IPS DF 6.9 (cell line): ENCODE results near the gene PLB1.

Experiments used
- DNase-seq: peaks from one replicate; pipeline ENCODE4 v3.0.0-alpha.2; 2013; ENCODE audit warnings: low read depth, low spot score
- H3K27ac ChIP-seq: one replicate; pipeline ENCODE4 v1.5.1; 2013; ENCODE audit warnings: low read length, control low read depth
- H3K27me3 ChIP-seq: 2 replicates; pipeline ENCODE4 v1.6.1; 2013; ENCODE audit warnings: mild to moderate bottlenecking, low read length; ENCODE audit not compliant: control insufficient read depth, insufficient read depth
- H3K36me3 ChIP-seq: 2 replicates; pipeline ENCODE4 v1.6.1; 2013; ENCODE audit warnings: low read length; ENCODE audit not compliant: control insufficient read depth, insufficient read depth
- H3K4me1 ChIP-seq: 2 replicates; pipeline ENCODE4 v1.6.1; 2013; ENCODE audit warnings: low read length; ENCODE audit not compliant: control insufficient read depth, insufficient read depth
- H3K4me3 ChIP-seq: 2 replicates; pipeline ENCODE4 v1.5.1; 2013; ENCODE audit warnings: mild to moderate bottlenecking, low read length
- H3K9me3 ChIP-seq: 2 replicates; pipeline ENCODE4 v1.6.1; 2013; ENCODE audit warnings: low read length, inconsistent platforms; ENCODE audit not compliant: control insufficient read depth, insufficient read depth
- WGBS: extraction: QIAGEN DNeasy Blood & Tissue Kit; methylation state at CpG from one replicate; pipeline ENCODE4 v1.1.7; 2013; ENCODE audit warnings: mixed read lengths, missing lambda C conversion rate; ENCODE audit not compliant: insufficient read length, insufficient coverage; 5-methylcytosine and 5-hydroxymethylcytosine counted together

The PLB1 gene

DNA sequence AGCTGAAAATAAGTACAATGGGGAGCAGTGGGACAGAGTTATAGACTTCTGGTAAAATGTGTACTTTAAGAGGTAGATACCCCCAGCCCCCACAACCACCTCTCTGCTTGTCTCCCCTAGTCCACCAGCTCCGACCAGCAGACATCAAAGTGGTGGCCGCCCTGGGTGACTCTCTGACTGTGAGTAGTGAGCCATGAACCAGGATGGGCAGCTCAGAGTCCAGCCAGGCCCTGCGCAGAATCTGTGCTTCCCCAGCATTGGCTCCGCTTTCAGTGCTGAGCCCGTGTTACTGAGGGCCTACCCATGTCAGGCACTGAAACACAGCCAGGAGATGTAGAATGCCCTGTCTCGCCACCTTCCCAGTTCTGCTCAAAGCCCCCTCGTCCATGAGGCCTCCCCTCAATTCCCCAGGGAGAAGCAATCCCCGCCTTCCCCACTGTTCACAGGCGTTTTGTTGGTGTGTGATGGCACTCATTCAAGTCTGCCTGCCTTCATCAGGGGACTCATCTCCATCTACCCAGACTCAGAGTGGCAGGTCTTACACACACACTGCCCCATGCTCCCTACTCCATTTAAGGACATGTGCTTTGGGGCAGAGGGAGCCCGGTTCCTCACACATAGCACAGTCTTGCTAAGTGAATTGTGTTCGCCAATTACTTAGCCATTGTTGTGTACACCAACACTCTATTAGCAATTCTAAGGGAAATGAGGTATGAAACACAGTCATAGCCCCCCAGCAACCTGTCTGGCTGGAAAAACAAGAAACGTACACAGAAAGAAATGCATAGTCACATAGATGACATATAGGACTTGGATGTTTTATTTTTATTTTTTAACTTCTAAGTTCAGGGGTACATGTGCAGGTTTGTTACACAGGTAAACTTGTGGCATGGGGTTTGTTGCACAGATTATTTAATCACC is 122.6 kb downstream of the PLB1 start:
- no peak for DNase-seq
- no peaks in the 10 kb centered on the region for H3K27me3 ChIP-seq
- no CpG with 5 or more reads among the region's 12 CpGs for WGBS
- no peak overlapping the region for H3K4me3 ChIP-seq
- no peaks in the 10 kb centered on the region for H3K9me3 ChIP-seq
- no peaks in the 10 kb centered on the region for H3K36me3 ChIP-seq
- peaks cover 1% of the 10 kb centered on the region; the same call in 1 of the 2 replicates for H3K4me1 ChIP-seq
- H3K27ac ChIP-seq = no peak overlapping the region

DNA sequence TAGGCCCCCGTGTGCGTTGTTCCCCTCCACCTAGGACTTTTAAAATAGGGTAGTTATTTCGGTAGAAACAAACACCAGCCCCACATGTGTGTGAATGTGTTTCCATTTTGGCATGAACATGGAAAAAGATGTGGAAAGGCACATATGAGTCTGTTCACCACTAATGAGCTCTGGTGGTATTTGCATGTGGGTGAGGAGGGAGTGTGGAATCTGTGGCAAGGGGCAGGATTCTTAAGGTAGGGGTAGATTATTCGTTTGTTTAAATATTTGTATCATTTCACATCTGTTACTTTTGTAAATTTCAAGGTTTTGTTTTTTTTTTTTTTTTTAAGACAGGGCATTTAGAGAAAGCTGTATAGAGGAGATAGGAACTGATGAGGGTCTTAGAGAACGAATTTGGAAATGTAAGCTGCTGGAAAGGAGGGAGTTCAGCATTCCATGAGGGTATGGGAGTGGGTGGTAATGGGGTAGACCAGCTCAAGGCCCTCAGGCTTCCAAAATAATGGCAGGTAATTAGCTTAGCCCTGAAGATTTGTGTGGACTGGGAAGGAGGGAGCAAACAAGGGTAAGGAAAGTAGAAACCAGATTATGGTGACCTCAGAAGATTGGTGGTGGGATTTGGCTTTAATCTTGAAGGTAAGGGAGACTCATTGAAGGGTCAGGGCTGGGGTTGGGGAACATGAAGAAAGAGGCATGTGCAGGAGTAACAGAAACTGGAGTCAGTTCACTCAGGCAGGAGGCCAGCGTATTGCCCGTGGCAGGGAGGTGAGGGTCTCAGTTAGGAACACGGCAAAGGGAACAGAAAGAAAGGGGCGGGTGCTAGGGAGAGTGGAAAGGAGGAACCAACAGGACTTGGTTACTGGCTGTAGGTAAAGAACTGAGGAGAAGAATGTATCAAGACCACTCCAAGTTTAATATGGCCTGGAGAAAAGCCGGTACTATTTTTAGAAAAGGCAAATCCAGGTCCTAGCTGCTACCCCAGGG is 123.6 kb downstream of the PLB1 start:
- no CpG with 5 or more reads among the region's 10 CpGs for WGBS
- no peak overlapping the region for H3K27ac ChIP-seq
- no peaks in the 10 kb centered on the region for H3K27me3 ChIP-seq
- no peak overlapping the region for H3K4me3 ChIP-seq
- DNase-seq = no peak
- H3K4me1 ChIP-seq = peaks cover 1% of the 10 kb centered on the region; the same call in 1 of the 2 replicates
- no peaks in the 10 kb centered on the region for H3K9me3 ChIP-seq
- H3K36me3 ChIP-seq = no peaks in the 10 kb centered on the region

DNA sequence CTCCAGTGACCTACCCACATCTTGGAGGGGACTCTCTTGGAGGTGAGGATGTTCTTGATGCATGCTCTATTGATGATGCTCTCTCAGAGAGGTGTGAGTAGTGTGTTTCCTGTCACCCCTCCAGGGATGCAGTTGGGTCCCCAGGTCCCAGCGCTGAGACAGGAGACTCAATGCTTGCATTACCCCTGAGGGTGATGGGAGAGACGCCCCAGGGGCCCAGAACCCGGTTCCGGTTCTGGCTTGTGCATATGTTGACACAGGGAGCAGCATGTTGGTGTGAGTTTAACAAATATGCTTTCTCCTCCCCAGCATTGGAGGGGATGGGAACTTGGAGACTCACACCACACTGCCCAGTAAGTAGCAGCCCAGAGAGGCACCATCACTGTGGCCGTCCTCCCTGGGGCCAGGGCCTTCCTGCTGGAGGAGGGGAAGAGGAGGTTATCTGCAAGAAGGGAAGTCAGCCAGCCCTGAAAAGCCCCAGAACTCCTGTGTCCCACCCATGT is 124.5 kb downstream of the PLB1 start:
- Histone ChIP-seq H3K27me3 (no peaks in the 10 kb centered on the region), H3K27ac (no peak overlapping the region), H3K36me3 (no peaks in the 10 kb centered on the region), H3K4me1 (peaks cover 3% of the 10 kb centered on the region), H3K4me3 (no peak overlapping the region), H3K9me3 (no peaks in the 10 kb centered on the region)
- WGBS = no CpG with 5 or more reads among the region's 5 CpGs
- DNase-seq = no peak

DNA sequence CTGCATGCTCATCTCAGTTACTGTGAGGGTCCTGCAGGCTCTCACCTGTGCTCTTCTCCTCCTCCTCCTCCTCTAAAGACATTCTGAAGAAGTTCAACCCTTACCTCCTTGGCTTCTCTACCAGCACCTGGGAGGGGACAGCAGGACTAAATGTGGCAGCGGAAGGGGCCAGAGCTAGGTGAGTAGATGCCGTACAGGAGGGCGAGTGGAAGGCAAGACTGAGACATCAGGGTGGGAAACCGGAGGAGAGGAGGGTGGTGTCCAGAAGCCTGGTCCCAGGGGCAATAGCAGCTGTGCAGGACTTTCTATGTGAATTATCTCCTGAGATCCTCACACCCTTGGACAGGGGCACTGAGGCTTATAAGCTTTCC is 124.9 kb downstream of the PLB1 start:
- Histone ChIP-seq H3K9me3 (no peaks in the 10 kb centered on the region), H3K27ac (no peak overlapping the region), H3K4me1 (peaks cover 5% of the 10 kb centered on the region), H3K36me3 (no peaks in the 10 kb centered on the region), H3K4me3 (no peak overlapping the region), H3K27me3 (no peaks in the 10 kb centered on the region)
- no CpG with 5 or more reads among the region's 4 CpGs for WGBS
- no peak for DNase-seq

DNA sequence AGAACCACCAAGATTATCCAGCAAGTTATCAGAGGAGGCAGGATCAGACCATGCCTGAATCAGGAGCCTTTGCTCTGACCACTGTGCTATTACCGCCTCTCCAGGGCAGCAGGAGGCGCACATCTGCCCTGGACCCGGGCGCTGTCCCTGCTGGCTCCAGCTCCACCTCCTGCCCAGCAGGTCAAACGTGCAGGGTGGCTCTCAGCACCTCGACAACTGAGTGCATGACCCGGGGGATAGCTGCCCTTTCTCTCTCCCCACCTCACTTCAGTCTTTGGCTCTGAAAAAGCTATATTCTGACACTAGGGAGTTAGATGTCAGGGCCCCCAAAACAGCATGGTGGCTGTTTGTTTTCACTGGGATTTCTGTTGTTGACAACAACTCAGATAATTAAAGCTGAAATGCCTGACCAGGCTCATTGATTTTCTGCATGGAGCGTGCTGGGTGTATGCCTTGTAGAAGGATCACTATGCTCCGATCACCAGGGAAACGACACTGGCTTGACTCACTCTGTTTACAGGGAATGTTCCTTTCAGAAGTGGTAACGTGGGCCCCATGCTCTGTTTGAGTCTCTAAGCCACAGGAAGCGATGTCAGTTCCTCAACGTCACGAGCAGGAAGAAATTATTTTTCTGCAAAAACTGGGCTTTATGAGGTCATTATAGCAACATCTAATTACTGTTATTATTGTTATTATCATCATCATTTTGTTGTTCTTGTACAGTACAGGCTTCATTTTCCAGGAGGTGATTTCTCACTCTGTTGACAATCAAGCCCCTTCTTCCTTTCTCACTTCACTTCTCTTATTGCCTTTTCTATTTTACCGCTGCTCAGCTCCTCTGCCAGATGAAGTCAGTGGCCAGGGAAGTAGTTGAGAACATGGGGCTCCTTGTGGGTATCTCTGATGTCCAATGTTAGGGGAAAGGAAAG is 125.6 kb downstream of the PLB1 start:
- no peaks in the 10 kb centered on the region for H3K36me3 ChIP-seq
- no peak for DNase-seq
- H3K27ac ChIP-seq = no peak overlapping the region
- H3K27me3 ChIP-seq = no peaks in the 10 kb centered on the region
- WGBS = no CpG with 5 or more reads among the region's 15 CpGs
- H3K4me1 ChIP-seq = peaks cover 5% of the 10 kb centered on the region
- H3K4me3 ChIP-seq = no peak overlapping the region
- H3K9me3 ChIP-seq = no peaks in the 10 kb centered on the region

DNA sequence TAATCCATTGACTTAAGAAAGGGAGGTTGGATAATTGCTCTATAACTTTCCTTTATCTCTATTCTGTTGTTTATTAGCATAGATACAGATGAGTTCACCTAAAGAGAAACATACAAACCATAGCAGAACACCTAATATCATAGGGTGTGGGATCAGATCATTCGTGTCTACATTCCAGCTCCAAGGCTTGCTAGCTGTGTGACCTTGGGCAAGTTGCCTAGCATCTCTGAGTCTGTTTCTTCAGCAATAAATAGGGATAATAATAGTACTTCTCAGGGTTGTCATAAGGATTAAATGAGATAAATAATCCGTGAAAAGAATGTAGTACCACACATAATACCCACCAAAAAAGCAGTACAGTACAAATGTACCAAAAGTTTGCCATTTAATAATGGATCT is 126.2 kb downstream of the PLB1 start:
- Histone ChIP-seq H3K4me3 (no peak overlapping the region), H3K27ac (no peak overlapping the region), H3K9me3 (no peaks in the 10 kb centered on the region), H3K27me3 (no peaks in the 10 kb centered on the region), H3K4me1 (peaks cover 5% of the 10 kb centered on the region), H3K36me3 (no peaks in the 10 kb centered on the region)
- WGBS = no CpG with 5 or more reads among the region's 2 CpGs
- no peak for DNase-seq

DNA sequence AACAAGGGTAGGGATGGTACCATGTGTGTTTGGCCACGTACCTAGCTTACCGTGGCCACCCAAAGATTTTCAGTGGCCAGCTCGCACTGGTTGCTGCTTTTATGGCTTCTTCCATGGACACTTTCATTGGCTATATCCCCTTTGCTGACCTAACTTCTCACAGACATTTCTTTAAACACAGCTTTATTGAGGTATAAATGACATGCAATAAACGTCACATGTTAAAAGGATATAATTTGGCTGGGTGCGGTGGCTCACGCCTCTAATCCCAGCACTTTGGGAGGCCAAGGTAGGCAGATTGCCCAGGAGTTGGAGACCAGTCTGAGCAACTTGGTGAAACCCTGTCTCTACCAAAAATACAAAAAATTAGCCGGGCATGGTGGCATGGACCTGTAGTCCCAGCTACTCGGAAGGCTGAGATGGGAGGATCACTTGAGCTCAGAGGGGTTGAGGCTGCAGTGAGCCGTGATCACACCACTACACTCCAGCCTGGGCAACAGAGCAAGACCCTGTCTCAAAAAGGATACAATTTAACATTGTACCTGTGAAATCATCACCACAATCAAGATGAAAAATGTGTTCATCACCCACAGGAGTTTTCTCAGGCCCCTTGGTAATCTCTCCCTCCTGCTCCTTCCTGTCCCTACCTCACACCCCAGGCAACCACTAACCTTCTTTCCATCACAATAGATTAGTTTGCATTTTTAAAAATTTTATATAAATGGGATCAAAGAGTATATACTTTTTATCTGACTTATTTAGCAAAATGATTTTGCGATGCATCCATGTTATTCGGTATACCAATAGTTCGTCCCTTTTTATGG is 127.9 kb downstream of the PLB1 start:
- H3K36me3 ChIP-seq = no peaks in the 10 kb centered on the region
- no peak overlapping the region for H3K27ac ChIP-seq
- H3K9me3 ChIP-seq = no peaks in the 10 kb centered on the region
- H3K27me3 ChIP-seq = no peaks in the 10 kb centered on the region
- H3K4me3 ChIP-seq = no peak overlapping the region
- H3K4me1 ChIP-seq = peaks cover 4% of the 10 kb centered on the region
- DNase-seq = no peak
- no CpG with 5 or more reads among the region's 12 CpGs for WGBS

DNA sequence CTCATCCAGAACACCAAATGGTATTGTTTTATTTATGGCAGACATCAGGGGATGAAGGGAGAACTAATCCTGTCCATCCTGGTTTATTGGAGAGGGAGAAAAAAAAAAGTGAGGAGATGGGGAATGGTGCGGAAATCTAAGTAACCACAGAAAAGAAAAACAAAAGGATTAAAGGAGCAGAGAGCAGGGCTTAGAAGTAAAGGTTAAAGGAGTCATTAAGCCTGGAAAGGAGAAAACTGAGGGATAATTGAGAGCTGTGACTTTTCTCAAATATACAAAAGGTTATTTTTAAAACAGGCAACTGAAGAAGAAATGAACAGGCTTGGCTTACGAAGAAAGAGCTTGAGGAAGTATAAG is 128.6 kb downstream of the PLB1 start:
- Histone ChIP-seq H3K27me3 (no peaks in the 10 kb centered on the region), H3K27ac (no peak overlapping the region), H3K4me1 (peaks cover 4% of the 10 kb centered on the region), H3K36me3 (no peaks in the 10 kb centered on the region), H3K4me3 (no peak overlapping the region), H3K9me3 (no peaks in the 10 kb centered on the region)
- DNase-seq = no peak
- WGBS = no CpG with 5 or more reads among the region's 2 CpGs
